GM23338 (cell line): ENCODE results near the gene TMC1. TPM values are rescaled to one million over a fixed set of nuclear protein-coding genes. Genes with fewer than 3 reads are reported as not detected.

ENCODE experiments used
- ATAC-seq: fragments of 200-7000 bp; cut with Tn5 transposase; 3 replicates; pipeline ENCODE4 v1.9.1; 2020
- DNase-seq: peaks from one replicate; pipeline ENCODE4 v3.0.0-alpha.2; 2015; ENCODE audit warnings: low spot score
- H2AFZ ChIP-seq: fragments of 200-600 bp; sonication (generic); 2 replicates; pipeline ENCODE4 v1.8.0; 2016; ENCODE audit warnings: antibody characterized with exemption, mild to moderate bottlenecking, moderate library complexity
- H3F3A ChIP-seq: fragments of 200-600 bp; sonication (generic); replicated peaks from 2 replicates; pipeline ENCODE4 v1.8.0; 2017; ENCODE audit warnings: antibody characterized with exemption, mixed run types, low read depth
- H3K27ac ChIP-seq: fragments of 200-600 bp; sonication (generic); 2 replicates; pipeline ENCODE4 v1.6.1; 2016; ENCODE audit warnings: low read depth
- H3K27me3 ChIP-seq: fragments of 200-600 bp; sonication (generic); 2 replicates; pipeline ENCODE4 v1.8.0; 2016; ENCODE audit warnings: mild to moderate bottlenecking, mixed run types, moderate library complexity; ENCODE audit not compliant: insufficient read depth
- H3K36me3 ChIP-seq: fragments of 200-600 bp; sonication (generic); 2 replicates; pipeline ENCODE4 v1.8.0; 2016; ENCODE audit warnings: mild to moderate bottlenecking; ENCODE audit not compliant: insufficient read depth
- H3K4me1 ChIP-seq: fragments of 200-600 bp; sonication (generic); 2 replicates; pipeline ENCODE4 v1.8.0; 2016; ENCODE audit warnings: mild to moderate bottlenecking, moderate library complexity; ENCODE audit not compliant: insufficient read depth
- H3K4me2 ChIP-seq: fragments of 200-600 bp; sonication (generic); 2 replicates; pipeline ENCODE4 v1.7.1; 2017; ENCODE audit warnings: mixed run types
- H3K4me3 ChIP-seq: fragments of 200-600 bp; sonication (generic); 2 replicates; pipeline ENCODE4 v1.6.1; 2016; ENCODE audit warnings: mixed run types
- H3K79me2 ChIP-seq: fragments of 200-600 bp; sonication (generic); replicated peaks from 2 replicates; pipeline ENCODE4 v1.8.0; 2017; ENCODE audit warnings: mild to moderate bottlenecking; ENCODE audit not compliant: insufficient read depth
- H3K9me2 ChIP-seq: fragments of 200-600 bp; sonication (generic); 2 replicates; pipeline ENCODE4 v1.8.0; 2017; ENCODE audit not compliant: insufficient read depth
- H4K20me1 ChIP-seq: fragments of 200-600 bp; sonication (generic); replicated peaks from 2 replicates; pipeline ENCODE4 v1.8.0; 2017; ENCODE audit warnings: mild to moderate bottlenecking; ENCODE audit not compliant: insufficient read depth
- H3K27ac Mint-ChIP-seq: 2 replicates; pipeline ENCODE4 v1.8.0; 2020; ENCODE audit warnings: inconsistent platforms, mild to moderate bottlenecking, moderate library complexity, mixed read lengths
- H3K27me3 Mint-ChIP-seq: 3 replicates; pipeline ENCODE4 v1.8.0; 2022; ENCODE audit warnings: low read depth, mild to moderate bottlenecking, moderate library complexity, mixed read lengths, inconsistent platforms; ENCODE audit not compliant: insufficient read depth, poor library complexity
- H3K36me3 Mint-ChIP-seq: 3 replicates; pipeline ENCODE4 v1.8.0; 2021; ENCODE audit warnings: low read depth, mild to moderate bottlenecking, inconsistent platforms, moderate library complexity, mixed read lengths
- H3K4me1 Mint-ChIP-seq: 3 replicates; pipeline ENCODE4 v1.8.0; 2020; ENCODE audit warnings: mild to moderate bottlenecking, inconsistent platforms, mixed read lengths
- H3K4me3 Mint-ChIP-seq: 3 replicates; pipeline ENCODE4 v1.8.0; 2021; ENCODE audit warnings: moderate library complexity, mild to moderate bottlenecking, inconsistent platforms, mixed read lengths
- H3K9me3 Mint-ChIP-seq: 3 replicates; pipeline ENCODE4 v1.8.0; 2020; ENCODE audit warnings: moderate library complexity, mild to moderate bottlenecking, inconsistent platforms, mixed read lengths
- CREB1 ChIP-seq: fragments of 250-450 bp; sonication (Bioruptor Pico); IDR thresholded peaks from 2 replicates; pipeline ENCODE4 v1.5.0; 2020; ENCODE audit warnings: low read depth, mild to moderate bottlenecking, moderate library complexity
- EZH2 ChIP-seq: fragments of 200-600 bp; sonication (generic); IDR thresholded peaks from one replicate; pipeline ENCODE4 v1.8.0; 2017; ENCODE audit warnings: antibody characterized with exemption, mild to moderate bottlenecking, low read depth; ENCODE audit not compliant: unreplicated experiment
- EZH2phosphoT487 ChIP-seq: fragments of 200-600 bp; sonication (generic); IDR thresholded peaks from one replicate; pipeline ENCODE4 v1.8.1; 2018; ENCODE audit warnings: antibody characterized with exemption; ENCODE audit not compliant: unreplicated experiment
- JUNB ChIP-seq: IDR thresholded peaks from one replicate; pipeline ENCODE4 v1.6.1; 2016; ENCODE audit warnings: antibody characterized with exemption; ENCODE audit not compliant: unreplicated experiment
- NANOG ChIP-seq: IDR thresholded peaks from 2 replicates; pipeline ENCODE4 v1.6.1; 2016; ENCODE audit warnings: antibody characterized with exemption, borderline replicate concordance
- POLR2AphosphoS5 ChIP-seq: IDR thresholded peaks from 2 replicates; pipeline ENCODE4 v1.6.1; 2016; ENCODE audit warnings: antibody characterized with exemption, low read depth
- STAT1 ChIP-seq: IDR thresholded peaks from one replicate; pipeline ENCODE4 v1.6.1; 2016; ENCODE audit warnings: antibody characterized with exemption; ENCODE audit not compliant: unreplicated experiment
- ZNF114 ChIP-seq: fragments of 250-450 bp; sonication (Bioruptor Pico); IDR thresholded peaks from 2 replicates; pipeline ENCODE4 v1.5.0; 2020; ENCODE audit warnings: mild to moderate bottlenecking, moderate library complexity
- ZNF331 ChIP-seq: fragments of 250-450 bp; sonication (Bioruptor Pico); IDR thresholded peaks from 2 replicates; pipeline ENCODE4 v1.5.0; 2020; ENCODE audit warnings: low read depth, mild to moderate bottlenecking, moderate library complexity
- polyA plus RNA-seq: library from polyadenylated mRNA; unstranded; fragments of >200 nt; fragmentation: Nextera tagmentation; extraction: Ambion mirVana; gene quantifications from 2 replicates; pipeline ENCODE4 v1.2.1, GENCODE V29; 2016
- total RNA-seq: library from RNA; depleted of rRNA; stranded (reverse); fragments of >200 nt; shearing (Covaris generic); gene quantifications from 2 replicates; pipeline ENCODE4 v1.2.3, GENCODE V29; 2014
- TF ChIP-seq, protein P1 (sequence below): IDR thresholded peaks from 2 replicates; pipeline ENCODE4 v1.6.1; 2016; ENCODE audit warnings: antibody characterized with exemption
- TF ChIP-seq, protein P2 (sequence below), 2 experiments: fragments of 200-600 bp in 1 of 2; sonication (generic) in 1 of 2; conservative IDR thresholded peaks; 2 replicates each; pipeline versions ENCODE4 v1.5.1 to v1.6.1; 2016 to 2017; ENCODE audit warnings: antibody characterized with exemption in 2 of 2, low read depth in 2 of 2, mild to moderate bottlenecking in 2 of 2, moderate library complexity in 1 of 2
- TF ChIP-seq, protein P3 (sequence below): IDR thresholded peaks from one replicate; pipeline ENCODE4 v1.6.1; 2018; ENCODE audit warnings: antibody characterized with exemption; ENCODE audit not compliant: unreplicated experiment
- TF ChIP-seq, protein P4 (sequence below): fragments of 250-450 bp; sonication (Bioruptor Pico); IDR thresholded peaks from 2 replicates; pipeline ENCODE4 v1.5.0; 2020; ENCODE audit warnings: mild to moderate bottlenecking, moderate library complexity

The TMC1 gene
- total and polyA plus RNA-seq, 2 experiments from 2014 or later = 0.61 to 1.2 TPM

DNA sequence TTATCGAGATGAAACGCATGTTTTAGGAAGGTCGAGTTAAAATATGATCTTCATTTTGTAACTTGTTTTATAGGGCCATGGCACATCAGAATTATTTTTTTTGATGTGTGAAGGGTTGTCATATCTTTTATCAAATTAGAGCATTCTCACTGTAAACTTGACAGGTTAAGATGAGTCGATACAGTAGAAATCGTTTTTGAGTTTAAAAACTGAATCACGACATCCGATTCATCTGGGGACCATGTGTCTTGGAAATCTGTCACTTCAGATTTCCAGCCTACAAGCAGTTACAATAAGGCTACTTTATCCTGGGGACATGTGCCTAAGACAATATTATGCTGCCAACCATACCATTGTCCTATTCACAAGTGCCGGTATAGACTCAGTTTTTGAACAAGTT lies 295.3 kb downstream of the TMC1 start:
- H3F3A ChIP-seq = no peaks in the 10 kb centered on the region
- DNase-seq (no peak), ATAC-seq (no peak)
- Mint-ChIP-seq H3K27ac (no peak overlapping the region), H3K27me3 (no peaks in the 10 kb centered on the region), H3K9me3 (no peaks in the 10 kb centered on the region), H3K4me3 (no peak overlapping the region), H3K4me1 (no peaks in the 10 kb centered on the region), H3K36me3 (no peaks in the 10 kb centered on the region)
- no peaks in the 10 kb centered on the region for H3K36me3 ChIP-seq
- H3K27me3 ChIP-seq = no peaks in the 10 kb centered on the region
- H3K4me1 ChIP-seq = no peaks in the 10 kb centered on the region
- H3K27ac ChIP-seq = no peak overlapping the region
- H3K4me3 ChIP-seq = no peak overlapping the region
- TF ChIP-seq EZH2 = no peak
- TF ChIP-seq, protein P1, sequence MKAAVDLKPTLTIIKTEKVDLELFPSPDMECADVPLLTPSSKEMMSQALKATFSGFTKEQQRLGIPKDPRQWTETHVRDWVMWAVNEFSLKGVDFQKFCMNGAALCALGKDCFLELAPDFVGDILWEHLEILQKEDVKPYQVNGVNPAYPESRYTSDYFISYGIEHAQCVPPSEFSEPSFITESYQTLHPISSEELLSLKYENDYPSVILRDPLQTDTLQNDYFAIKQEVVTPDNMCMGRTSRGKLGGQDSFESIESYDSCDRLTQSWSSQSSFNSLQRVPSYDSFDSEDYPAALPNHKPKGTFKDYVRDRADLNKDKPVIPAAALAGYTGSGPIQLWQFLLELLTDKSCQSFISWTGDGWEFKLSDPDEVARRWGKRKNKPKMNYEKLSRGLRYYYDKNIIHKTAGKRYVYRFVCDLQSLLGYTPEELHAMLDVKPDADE = no peak
- no peak for TF ChIP-seq ZNF114 (CRISPR knock-in tag)
- TF ChIP-seq JUNB = no peak
- TF ChIP-seq NANOG = no peak
- TF ChIP-seq CREB1 (CRISPR knock-in tag) = no peak
- TF ChIP-seq POLR2AphosphoS5 = no peak
- TF ChIP-seq, protein P2, sequence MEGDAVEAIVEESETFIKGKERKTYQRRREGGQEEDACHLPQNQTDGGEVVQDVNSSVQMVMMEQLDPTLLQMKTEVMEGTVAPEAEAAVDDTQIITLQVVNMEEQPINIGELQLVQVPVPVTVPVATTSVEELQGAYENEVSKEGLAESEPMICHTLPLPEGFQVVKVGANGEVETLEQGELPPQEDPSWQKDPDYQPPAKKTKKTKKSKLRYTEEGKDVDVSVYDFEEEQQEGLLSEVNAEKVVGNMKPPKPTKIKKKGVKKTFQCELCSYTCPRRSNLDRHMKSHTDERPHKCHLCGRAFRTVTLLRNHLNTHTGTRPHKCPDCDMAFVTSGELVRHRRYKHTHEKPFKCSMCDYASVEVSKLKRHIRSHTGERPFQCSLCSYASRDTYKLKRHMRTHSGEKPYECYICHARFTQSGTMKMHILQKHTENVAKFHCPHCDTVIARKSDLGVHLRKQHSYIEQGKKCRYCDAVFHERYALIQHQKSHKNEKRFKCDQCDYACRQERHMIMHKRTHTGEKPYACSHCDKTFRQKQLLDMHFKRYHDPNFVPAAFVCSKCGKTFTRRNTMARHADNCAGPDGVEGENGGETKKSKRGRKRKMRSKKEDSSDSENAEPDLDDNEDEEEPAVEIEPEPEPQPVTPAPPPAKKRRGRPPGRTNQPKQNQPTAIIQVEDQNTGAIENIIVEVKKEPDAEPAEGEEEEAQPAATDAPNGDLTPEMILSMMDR (conservative IDR thresholded peaks at IDR 0.05; ENCODE audit: low read depth in 2 of 2) = no peak
- TF ChIP-seq EZH2phosphoT487 = no peak
- no peak for TF ChIP-seq STAT1
- TF ChIP-seq, protein P3, sequence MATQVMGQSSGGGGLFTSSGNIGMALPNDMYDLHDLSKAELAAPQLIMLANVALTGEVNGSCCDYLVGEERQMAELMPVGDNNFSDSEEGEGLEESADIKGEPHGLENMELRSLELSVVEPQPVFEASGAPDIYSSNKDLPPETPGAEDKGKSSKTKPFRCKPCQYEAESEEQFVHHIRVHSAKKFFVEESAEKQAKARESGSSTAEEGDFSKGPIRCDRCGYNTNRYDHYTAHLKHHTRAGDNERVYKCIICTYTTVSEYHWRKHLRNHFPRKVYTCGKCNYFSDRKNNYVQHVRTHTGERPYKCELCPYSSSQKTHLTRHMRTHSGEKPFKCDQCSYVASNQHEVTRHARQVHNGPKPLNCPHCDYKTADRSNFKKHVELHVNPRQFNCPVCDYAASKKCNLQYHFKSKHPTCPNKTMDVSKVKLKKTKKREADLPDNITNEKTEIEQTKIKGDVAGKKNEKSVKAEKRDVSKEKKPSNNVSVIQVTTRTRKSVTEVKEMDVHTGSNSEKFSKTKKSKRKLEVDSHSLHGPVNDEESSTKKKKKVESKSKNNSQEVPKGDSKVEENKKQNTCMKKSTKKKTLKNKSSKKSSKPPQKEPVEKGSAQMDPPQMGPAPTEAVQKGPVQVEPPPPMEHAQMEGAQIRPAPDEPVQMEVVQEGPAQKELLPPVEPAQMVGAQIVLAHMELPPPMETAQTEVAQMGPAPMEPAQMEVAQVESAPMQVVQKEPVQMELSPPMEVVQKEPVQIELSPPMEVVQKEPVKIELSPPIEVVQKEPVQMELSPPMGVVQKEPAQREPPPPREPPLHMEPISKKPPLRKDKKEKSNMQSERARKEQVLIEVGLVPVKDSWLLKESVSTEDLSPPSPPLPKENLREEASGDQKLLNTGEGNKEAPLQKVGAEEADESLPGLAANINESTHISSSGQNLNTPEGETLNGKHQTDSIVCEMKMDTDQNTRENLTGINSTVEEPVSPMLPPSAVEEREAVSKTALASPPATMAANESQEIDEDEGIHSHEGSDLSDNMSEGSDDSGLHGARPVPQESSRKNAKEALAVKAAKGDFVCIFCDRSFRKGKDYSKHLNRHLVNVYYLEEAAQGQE = no peak
- TF ChIP-seq, protein P4, sequence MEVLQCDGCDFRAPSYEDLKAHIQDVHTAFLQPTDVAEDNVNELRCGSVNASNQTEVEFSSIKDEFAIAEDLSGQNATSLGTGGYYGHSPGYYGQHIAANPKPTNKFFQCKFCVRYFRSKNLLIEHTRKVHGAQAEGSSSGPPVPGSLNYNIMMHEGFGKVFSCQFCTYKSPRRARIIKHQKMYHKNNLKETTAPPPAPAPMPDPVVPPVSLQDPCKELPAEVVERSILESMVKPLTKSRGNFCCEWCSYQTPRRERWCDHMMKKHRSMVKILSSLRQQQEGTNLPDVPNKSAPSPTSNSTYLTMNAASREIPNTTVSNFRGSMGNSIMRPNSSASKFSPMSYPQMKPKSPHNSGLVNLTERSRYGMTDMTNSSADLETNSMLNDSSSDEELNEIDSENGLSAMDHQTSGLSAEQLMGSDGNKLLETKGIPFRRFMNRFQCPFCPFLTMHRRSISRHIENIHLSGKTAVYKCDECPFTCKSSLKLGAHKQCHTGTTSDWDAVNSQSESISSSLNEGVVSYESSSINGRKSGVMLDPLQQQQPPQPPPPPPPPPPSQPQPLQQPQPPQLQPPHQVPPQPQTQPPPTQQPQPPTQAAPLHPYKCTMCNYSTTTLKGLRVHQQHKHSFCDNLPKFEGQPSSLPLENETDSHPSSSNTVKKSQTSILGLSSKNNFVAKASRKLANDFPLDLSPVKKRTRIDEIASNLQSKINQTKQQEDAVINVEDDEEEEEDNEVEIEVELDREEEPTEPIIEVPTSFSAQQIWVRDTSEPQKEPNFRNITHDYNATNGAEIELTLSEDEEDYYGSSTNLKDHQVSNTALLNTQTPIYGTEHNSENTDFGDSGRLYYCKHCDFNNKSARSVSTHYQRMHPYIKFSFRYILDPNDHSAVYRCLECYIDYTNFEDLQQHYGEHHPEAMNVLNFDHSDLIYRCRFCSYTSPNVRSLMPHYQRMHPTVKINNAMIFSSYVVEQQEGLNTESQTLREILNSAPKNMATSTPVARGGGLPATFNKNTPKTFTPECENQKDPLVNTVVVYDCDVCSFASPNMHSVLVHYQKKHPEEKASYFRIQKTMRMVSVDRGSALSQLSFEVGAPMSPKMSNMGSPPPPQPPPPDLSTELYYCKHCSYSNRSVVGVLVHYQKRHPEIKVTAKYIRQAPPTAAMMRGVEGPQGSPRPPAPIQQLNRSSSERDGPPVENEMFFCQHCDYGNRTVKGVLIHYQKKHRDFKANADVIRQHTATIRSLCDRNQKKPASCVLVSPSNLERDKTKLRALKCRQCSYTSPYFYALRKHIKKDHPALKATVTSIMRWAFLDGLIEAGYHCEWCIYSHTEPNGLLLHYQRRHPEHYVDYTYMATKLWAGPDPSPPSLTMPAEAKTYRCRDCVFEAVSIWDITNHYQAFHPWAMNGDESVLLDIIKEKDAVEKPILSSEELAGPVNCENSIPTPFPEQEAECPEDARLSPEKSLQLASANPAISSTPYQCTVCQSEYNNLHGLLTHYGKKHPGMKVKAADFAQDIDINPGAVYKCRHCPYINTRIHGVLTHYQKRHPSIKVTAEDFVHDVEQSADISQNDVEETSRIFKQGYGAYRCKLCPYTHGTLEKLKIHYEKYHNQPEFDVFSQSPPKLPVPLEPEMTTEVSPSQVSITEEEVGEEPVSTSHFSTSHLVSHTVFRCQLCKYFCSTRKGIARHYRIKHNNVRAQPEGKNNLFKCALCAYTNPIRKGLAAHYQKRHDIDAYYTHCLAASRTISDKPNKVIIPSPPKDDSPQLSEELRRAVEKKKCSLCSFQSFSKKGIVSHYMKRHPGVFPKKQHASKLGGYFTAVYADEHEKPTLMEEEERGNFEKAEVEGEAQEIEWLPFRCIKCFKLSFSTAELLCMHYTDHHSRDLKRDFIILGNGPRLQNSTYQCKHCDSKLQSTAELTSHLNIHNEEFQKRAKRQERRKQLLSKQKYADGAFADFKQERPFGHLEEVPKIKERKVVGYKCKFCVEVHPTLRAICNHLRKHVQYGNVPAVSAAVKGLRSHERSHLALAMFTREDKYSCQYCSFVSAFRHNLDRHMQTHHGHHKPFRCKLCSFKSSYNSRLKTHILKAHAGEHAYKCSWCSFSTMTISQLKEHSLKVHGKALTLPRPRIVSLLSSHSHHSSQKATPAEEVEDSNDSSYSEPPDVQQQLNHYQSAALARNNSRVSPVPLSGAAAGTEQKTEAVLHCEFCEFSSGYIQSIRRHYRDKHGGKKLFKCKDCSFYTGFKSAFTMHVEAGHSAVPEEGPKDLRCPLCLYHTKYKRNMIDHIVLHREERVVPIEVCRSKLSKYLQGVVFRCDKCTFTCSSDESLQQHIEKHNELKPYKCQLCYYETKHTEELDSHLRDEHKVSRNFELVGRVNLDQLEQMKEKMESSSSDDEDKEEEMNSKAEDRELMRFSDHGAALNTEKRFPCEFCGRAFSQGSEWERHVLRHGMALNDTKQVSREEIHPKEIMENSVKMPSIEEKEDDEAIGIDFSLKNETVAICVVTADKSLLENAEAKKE (CRISPR knock-in tag) = no peak
- no peak for TF ChIP-seq ZNF331 (CRISPR knock-in tag)
- H3K4me2 ChIP-seq = no peak overlapping the region
- H4K20me1 ChIP-seq = no peaks in the 10 kb centered on the region
- no peak overlapping the region for H2AFZ ChIP-seq
- H3K79me2 ChIP-seq = no peaks in the 10 kb centered on the region
- H3K9me2 ChIP-seq = no peaks in the 10 kb centered on the region; the same call in 1 of the 2 replicates
